AG04449 (cell line): Measurements from ENCODE around the gene WNT4.

ENCODE experiments used
- CTCF ChIA-PET: fragments of 350-600 bp; formaldehyde crosslinking; extraction: SDS; loops from one replicate; lab custom pipeline; 2021; ENCODE audit warnings: antibody characterized with exemption; lab: Yijun Ruan, JAX
- POLR2A ChIA-PET: fragments of 400-600, 350-600 bp; formaldehyde crosslinking; extraction: SDS; loops from one replicate; lab custom pipeline; 2020; ENCODE audit warnings: antibody characterized with exemption, inconsistent platforms; lab: Yijun Ruan, JAX
- DNase-seq: peaks from one replicate; pipeline ENCODE4 v3.0.0-alpha.2; 2010; ENCODE audit warnings: low read depth, low spot score
- H3K4me3 ChIP-seq: 2 replicates; pipeline ENCODE4 v1.5.1; 2011; ENCODE audit warnings: low read depth, mild to moderate bottlenecking, control low read depth, low read length
- CTCF ChIP-seq: IDR thresholded peaks from one replicate; pipeline ENCODE4 v1.5.1; 2011; ENCODE audit warnings: mild to moderate bottlenecking, moderate library complexity, low read length, control low read depth, inconsistent platforms; ENCODE audit not compliant: insufficient read depth; ENCODE audit errors: missing control alignments

WNT4 gene

GRCh38 chr1:22164841-22165808, 22.2 kb upstream of the WNT4 start:
- ChIA-PET CTCF (no interaction called here), POLR2A (no interaction called here)
- TF ChIP-seq CTCF: no peak

GRCh38 chr1:22163564-22163963, 20.7 kb upstream of the WNT4 start:
- no peak for DNase-seq
- no peak overlapping the region for H3K4me3 ChIP-seq
- no peak for TF ChIP-seq CTCF
- ChIA-PET CTCF (no interaction called here), POLR2A (no interaction called here)

More at GRCh38 chr1:22164841-22165808, 22.2 kb upstream of the WNT4 start:
- no peak for DNase-seq
- H3K4me3 ChIP-seq: no peak overlapping the region

GRCh38 chr1:22163137-22163536, 20.2 kb upstream of the WNT4 start:
- ChIA-PET CTCF (no interaction called here), POLR2A (no interaction called here)
- no peak for TF ChIP-seq CTCF
- DNase-seq: no peak
- H3K4me3 ChIP-seq: no peak overlapping the region

- TF ChIP-seq CTCF: no peak
- CTCF ChIA-PET: no interaction called here
Observed at GRCh38 chr1:22159891-22160290, 17.0 kb upstream of the WNT4 start.

GRCh38 chr1:22158654-22159053, 15.8 kb upstream of the WNT4 start:
- no peak for TF ChIP-seq CTCF
- H3K4me3 ChIP-seq: no peak overlapping the region
- DNase-seq: no peak
- ChIA-PET CTCF (no interaction called here), POLR2A (no interaction called here)

More at GRCh38 chr1:22159891-22160290, 17.0 kb upstream of the WNT4 start:
- H3K4me3 ChIP-seq: no peak overlapping the region
- POLR2A ChIA-PET: no interaction called here
- DNase-seq: no peak

- POLR2A ChIA-PET: no interaction called here
- H3K4me3 ChIP-seq: no peak overlapping the region
- no peak for TF ChIP-seq CTCF
- CTCF ChIA-PET: no interaction called here
- DNase-seq: no peak
Observed at GRCh38 chr1:22157359-22157966, 14.6 kb upstream of the WNT4 start.
